PFSK-1 (cell line): ENCODE data around the gene ATXN1.

Source experiments
- FOXP2 ChIP-seq: optimal IDR thresholded peaks from 2 replicates; pipeline ENCODE3; 2011; ENCODE audit warnings: borderline replicate concordance, control low read depth, inconsistent platforms; ENCODE audit not compliant: insufficient read depth; ENCODE audit errors: extremely low read length, extremely low read depth
- POLR2AphosphoS5 ChIP-seq: IDR thresholded peaks from 2 replicates; pipeline ENCODE4 v1.6.1; 2012; ENCODE audit warnings: low read depth, mild to moderate bottlenecking, control low read depth, low read length, moderate library complexity
- SIN3A ChIP-seq: IDR thresholded peaks from 2 replicates; pipeline ENCODE4 v1.6.1; 2012; ENCODE audit warnings: mild to moderate bottlenecking, low read length, moderate library complexity, borderline replicate concordance; ENCODE audit not compliant: insufficient read depth
- TAF1 ChIP-seq: IDR thresholded peaks from 2 replicates; pipeline ENCODE4 v1.6.1; 2012; ENCODE audit warnings: low read length, control low read depth, borderline replicate concordance; ENCODE audit not compliant: insufficient read depth
- TF ChIP-seq, protein P1 (sequence below), 2 experiments: IDR thresholded peaks; 2 replicates each; pipeline versions ENCODE4 v1.6.1 to v1.8.0; 2011 to 2012; ENCODE audit warnings: low read depth in 2 of 2, low read length in 2 of 2, control low read depth in 1 of 2, inconsistent platforms in 1 of 2, mild to moderate bottlenecking in 1 of 2, moderate library complexity in 1 of 2; ENCODE audit not compliant: insufficient read depth in 1 of 2

Gene ATXN1

DNA sequence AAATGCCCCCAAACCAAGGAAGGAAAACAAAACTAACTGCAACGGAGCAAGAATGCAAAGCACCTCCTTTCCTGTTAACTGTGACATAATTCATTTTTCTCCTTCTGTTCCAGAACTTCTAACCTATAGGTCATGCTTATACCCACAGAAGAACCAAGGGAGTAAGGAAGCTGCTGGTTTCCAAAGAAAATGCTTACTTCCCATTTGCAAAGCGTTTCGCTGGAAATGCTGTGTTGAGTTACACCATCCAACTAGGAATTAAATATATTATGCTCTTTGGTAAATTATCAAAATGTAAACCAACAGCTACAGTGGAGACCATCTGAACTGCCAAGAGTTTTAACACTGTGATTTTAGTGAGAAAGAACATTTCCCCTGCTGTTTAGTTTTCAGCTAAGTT, 42.9 kb downstream of the ATXN1 start:
- TF ChIP-seq TAF1, result no peak
- no peak for TF ChIP-seq FOXP2
- TF ChIP-seq POLR2AphosphoS5, result no peak
- no peak for TF ChIP-seq SIN3A
- TF ChIP-seq, protein P1, sequence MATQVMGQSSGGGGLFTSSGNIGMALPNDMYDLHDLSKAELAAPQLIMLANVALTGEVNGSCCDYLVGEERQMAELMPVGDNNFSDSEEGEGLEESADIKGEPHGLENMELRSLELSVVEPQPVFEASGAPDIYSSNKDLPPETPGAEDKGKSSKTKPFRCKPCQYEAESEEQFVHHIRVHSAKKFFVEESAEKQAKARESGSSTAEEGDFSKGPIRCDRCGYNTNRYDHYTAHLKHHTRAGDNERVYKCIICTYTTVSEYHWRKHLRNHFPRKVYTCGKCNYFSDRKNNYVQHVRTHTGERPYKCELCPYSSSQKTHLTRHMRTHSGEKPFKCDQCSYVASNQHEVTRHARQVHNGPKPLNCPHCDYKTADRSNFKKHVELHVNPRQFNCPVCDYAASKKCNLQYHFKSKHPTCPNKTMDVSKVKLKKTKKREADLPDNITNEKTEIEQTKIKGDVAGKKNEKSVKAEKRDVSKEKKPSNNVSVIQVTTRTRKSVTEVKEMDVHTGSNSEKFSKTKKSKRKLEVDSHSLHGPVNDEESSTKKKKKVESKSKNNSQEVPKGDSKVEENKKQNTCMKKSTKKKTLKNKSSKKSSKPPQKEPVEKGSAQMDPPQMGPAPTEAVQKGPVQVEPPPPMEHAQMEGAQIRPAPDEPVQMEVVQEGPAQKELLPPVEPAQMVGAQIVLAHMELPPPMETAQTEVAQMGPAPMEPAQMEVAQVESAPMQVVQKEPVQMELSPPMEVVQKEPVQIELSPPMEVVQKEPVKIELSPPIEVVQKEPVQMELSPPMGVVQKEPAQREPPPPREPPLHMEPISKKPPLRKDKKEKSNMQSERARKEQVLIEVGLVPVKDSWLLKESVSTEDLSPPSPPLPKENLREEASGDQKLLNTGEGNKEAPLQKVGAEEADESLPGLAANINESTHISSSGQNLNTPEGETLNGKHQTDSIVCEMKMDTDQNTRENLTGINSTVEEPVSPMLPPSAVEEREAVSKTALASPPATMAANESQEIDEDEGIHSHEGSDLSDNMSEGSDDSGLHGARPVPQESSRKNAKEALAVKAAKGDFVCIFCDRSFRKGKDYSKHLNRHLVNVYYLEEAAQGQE (IDR thresholded peaks at IDR 0.05; ENCODE audit: insufficient read depth in 1 of 2, low read depth in 2 of 2, low read length in 2 of 2), result no peak

DNA sequence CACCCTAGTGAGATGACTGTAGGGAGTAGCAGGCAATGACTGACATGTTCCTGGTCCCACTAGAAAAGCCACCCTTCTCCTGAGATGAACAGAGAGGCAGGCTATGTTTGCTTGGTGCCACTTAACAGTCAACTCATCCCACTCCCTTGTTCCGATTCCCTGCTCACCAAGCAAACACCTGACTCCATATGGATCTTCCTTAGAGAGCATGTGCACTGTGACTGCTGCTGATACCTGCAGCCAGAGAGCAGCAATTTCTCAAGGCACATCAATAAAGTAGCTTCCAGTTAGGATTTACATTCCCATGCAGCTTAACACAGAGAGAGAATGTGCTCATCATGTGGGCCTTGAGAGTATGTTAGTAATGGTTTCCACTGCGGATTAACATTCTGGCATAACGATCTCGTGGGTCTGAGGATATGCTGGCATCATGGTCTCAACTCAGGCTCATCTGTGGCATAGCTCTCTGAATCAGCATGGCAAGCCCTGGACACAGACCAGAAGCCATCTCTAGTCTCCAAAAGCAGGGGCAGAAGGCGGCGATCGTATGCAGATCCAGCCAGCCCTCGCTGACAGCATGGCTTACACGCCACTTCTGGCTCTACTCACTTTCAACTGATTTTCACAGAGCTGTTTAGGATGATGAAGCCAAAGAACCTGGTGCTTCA, 43.9 kb downstream of the ATXN1 start:
- TF ChIP-seq FOXP2 (no peak), SIN3A (no peak), POLR2AphosphoS5 (no peak; the same call in 1 of the 2 replicates), TAF1 (no peak)
- TF ChIP-seq, protein P1 (IDR thresholded peaks at IDR 0.05; ENCODE audit: insufficient read depth in 1 of 2, low read depth in 2 of 2, low read length in 2 of 2), result no peak

DNA sequence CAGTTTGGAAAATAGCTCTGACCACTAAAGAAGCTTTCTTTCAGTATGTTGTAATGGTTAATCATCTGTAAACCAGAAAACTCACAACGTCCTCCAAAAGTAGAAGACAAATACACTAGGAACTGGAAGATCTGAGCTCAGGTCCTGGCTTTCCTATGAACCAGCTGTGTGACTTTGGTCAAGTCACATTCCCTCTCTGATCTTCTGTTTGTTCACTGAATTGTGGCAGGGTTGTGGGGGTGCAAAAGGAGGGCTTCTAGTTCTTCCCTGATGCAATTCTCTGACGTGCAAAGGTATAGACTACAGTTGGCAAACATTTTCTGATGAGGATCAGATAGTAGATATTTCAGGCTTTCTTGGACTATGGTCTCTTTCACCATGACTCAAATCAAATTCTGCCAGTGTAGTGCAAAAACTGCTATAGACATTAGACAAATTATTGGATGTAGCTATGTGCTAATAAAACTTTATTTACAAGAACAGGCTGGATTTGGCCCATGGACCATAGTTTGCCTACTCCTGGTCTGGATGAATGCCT, 44.9 kb downstream of the ATXN1 start:
- TF ChIP-seq, protein P1 (IDR thresholded peaks at IDR 0.05; ENCODE audit: insufficient read depth in 1 of 2, low read depth in 2 of 2, low read length in 2 of 2), result no peak
- no peak for TF ChIP-seq FOXP2
- no peak for TF ChIP-seq TAF1
- TF ChIP-seq SIN3A, result no peak
- TF ChIP-seq POLR2AphosphoS5, result no peak; the same call in 1 of the 2 replicates

DNA sequence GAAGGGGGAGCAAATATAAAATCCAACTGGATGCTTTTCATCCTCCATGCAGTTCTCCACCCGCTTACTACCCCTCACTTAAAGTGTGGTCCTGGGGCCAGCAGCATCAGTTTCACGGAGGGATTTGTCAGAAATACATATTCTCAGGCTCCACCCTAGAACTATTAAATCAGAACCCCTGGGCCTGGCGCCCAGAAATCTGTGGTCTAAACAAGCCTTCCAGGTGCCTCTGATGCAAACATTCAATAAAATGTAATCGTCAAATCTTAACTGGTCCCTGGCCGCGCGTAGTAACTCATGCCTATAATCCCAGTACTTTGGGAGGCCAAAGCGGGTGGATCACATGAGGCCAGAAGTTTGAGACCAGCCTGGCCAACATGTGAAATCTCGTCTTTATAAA, 47.7 kb downstream of the ATXN1 start:
- TF ChIP-seq POLR2AphosphoS5 (no peak), FOXP2 (no peak), TAF1 (no peak), SIN3A (no peak)
- TF ChIP-seq, protein P1 (IDR thresholded peaks at IDR 0.05; ENCODE audit: insufficient read depth in 1 of 2, low read depth in 2 of 2, low read length in 2 of 2), result no peak
